Activated CD8-positive, alpha-beta memory T cell treated with anti-CD3 and anti-CD28 coated beads for 48 hours (primary cell): ENCODE data around the gene CNTN5.

Experiments used
- DNase-seq, 3 experiments: peaks; one replicate each; pipeline ENCODE4 v3.0.0-alpha.2; 2020; ENCODE audit warnings: low read depth in 2 of 3, low spot score in 2 of 3

CNTN5 gene

GRCh38 chr11:100296051-100296679, 1275.4 kb downstream of the CNTN5 start:
- DNase-seq: no peak

DNA sequence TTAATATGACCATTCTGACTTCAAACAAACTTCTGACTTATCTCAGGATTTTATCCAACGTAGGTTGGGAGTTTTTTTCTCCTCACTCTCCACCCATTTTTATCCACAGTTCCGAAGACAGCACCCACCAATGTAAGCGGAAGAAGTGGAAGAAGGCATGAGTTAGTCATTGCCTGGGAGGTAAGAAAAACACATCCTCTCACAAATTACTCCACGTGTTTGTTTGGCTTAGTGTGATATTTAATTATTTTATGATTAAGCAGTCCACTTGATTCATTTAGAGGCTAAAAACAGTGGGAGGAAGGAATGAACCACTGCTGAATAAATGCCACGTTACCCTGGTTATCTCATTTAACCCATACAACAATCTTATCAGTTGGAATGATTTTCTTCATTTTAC, 1276.8 kb downstream of the CNTN5 start:
- DNase-seq: no peak

- DNase-seq: no peak
Observed at GRCh38 chr11:100302824-100303223, 1282.1 kb downstream of the CNTN5 start.

DNA sequence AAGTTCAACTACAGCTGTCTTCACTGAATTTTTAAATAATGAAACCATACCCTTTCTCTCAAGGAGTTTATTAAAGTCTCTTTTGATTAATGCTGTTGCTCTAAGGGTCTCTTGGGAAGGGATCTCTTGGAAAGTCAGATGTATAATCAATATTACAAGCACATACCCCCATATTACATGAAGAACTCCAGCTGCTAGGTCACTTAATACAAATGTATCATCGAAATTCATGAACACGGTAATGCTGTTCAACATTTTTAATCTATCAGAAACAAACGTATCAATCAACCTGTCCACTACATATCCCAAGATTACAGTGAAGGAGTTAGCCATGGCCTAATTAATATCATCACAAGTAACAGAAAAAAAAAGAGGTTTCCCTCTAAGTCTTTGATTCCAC, 1283.1 kb downstream of the CNTN5 start:
- DNase-seq: no peak

- no peak for DNase-seq
Observed at GRCh38 chr11:100308202-100308601, 1287.5 kb downstream of the CNTN5 start.

GRCh38 chr11:100315946-100316345, 1295.2 kb downstream of the CNTN5 start:
- DNase-seq: no peak

- DNase-seq: no peak
Observed at GRCh38 chr11:100316952-100317351, 1296.2 kb downstream of the CNTN5 start.

- DNase-seq: no peak
Observed at GRCh38 chr11:100319691-100320090, 1298.9 kb downstream of the CNTN5 start.

GRCh38 chr11:100328626-100329340, 1308.0 kb downstream of the CNTN5 start:
- DNase-seq: no peak

GRCh38 chr11:100329352-100329751, 1308.6 kb downstream of the CNTN5 start:
- no peak for DNase-seq

- no peak for DNase-seq
Observed at GRCh38 chr11:100336873-100337272, 1316.1 kb downstream of the CNTN5 start.

DNA sequence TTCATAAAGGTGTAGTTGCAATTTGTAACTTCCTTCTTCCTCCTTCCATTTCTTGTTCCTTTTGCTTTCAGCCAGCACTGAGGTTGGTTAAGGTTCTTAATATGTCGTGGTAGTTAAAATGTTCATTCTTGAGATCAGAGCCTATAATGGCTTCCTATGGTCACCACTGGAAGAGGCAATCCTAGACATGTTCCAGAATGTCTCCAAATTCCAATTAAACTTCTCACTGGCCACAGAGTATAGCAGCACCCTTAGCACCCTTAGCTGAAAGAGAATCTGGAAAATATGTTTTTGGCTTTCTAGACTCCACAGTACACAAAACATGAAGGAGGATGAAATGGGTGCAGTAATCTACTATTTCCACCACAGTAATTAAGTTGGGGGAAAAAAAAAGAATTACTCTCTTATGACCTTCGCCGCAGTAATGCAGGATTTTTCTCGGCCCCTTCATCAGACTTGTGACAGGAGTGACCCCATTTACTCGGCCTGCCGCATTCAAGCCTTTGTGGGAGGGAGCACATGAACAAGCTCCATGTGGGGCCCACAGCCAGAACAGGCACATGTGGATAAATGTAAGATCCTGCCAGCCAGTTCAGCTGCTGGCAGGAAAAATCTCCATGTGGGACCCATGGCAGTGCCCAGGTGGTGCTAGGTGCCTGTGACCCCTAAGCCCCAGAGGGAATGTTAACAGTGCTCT, 1317.5 kb downstream of the CNTN5 start:
- no peak for DNase-seq

DNA sequence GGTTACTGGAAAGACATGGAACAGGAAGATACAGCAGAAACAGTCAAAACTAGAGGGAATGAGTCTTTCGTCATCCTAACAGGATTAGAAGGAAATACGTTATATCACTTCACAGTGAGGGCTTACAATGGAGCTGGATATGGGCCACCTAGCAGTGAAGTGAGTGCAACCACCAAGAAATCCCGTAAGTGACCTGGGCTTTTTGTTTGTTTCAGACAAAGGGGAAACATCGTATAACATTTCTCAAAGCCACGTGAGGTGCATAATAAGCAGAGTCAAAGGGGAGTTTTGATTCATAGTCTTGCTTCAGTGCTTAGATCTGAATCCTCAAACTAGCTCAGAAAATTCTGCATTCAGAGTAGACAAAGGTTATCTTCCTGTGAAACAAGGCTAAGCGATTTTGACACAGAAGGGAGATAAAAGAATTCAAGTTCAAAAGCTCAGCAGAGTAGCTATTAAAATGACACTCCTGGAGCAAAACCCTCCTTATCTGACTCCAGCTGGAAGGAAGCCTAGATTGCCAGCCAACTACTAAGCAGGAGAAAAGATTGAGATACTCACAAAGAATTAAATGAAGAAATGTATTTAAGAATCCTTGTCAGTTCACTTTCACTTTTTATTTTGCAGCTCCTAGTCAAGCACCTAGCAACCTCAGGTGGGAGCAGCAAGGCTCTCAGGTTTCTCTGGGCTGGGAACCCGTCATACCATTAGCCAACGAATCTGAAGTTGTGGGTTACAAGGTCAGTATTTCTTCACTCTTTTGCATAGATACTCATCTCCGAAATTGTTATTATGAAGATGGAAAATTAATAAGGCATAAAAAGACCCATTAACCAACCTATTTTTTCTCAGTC, 1319.9 kb downstream of the CNTN5 start:
- DNase-seq: no peak

DNA sequence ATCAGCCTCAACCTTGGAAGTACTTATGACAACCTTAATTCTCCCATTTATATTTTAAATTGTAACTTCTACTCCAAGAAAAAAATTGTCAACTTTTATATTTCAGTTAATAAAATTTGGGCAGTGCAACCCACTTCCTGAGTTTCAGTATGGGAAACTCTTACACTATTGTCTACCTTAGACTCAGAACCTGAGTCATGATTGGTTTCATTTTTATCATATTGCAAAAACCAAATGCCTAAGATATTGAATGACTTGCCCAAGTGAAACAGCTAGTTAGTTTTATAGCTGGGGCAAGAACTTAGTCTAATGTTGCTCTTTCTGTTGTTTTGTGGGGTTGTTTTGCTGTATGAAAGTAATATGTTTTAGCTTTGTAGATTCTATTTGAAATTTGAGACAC, 1332.3 kb downstream of the CNTN5 start:
- DNase-seq: no peak

DNA sequence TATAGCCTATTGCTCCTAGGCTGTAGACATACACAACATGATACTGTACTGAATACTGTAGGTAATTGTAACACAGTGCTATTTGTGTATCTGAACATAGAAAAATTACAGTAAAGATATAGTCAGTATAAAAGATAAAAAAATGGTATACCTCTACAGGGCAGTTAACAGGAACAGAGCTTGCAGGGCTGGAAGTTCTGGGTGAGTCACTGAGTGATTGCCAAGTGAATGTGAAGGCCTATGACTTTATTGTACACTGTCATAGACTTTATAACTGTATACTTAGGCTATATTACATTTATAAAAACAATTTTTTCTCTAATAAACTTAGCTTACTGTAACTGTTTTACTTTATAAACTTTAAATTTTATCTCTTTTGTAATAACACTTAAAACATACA, 1334.0 kb downstream of the CNTN5 start:
- no peak for DNase-seq

- DNase-seq: no peak
Observed at GRCh38 chr11:100356035-100356434, 1335.3 kb downstream of the CNTN5 start.

DNA sequence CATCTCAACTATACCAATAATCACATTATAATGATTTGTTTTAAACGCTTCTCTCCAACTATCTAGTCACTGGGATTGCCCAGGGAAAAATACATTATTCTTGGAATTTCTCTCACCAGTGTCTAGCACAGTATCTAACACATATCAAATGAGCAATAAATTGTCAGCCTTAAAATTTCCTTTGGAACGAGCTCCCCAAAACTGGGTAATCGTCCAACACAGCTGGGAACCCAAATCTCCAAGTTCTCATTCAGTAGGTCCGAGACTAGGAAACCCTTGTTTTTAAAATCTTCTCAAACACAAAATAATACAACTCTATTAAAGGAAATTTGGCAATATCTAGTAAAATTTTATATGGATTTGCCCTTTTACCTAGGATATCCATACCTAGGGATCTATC, 1338.5 kb downstream of the CNTN5 start:
- DNase-seq: no peak

DNA sequence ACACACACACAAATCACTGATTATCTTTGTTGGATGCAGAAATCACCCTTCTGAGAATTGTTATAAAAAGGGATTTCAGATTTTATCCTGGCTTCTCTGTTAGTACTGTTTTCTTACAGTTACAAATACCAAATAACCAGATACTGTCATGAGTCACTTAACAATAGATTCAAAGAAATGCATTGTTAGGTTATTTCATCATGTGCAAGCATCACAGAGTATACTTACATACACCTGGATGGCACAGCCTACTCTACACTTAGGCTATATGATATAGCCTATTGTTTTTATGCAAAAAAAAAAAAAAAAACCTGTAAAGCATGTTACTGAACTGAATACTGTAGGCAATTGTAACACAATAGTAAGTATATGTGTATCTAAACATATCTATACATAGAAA, 1347.1 kb downstream of the CNTN5 start:
- no peak for DNase-seq

GRCh38 chr11:100383357-100383865, 1362.7 kb downstream of the CNTN5 start:
- DNase-seq: no peak

DNA sequence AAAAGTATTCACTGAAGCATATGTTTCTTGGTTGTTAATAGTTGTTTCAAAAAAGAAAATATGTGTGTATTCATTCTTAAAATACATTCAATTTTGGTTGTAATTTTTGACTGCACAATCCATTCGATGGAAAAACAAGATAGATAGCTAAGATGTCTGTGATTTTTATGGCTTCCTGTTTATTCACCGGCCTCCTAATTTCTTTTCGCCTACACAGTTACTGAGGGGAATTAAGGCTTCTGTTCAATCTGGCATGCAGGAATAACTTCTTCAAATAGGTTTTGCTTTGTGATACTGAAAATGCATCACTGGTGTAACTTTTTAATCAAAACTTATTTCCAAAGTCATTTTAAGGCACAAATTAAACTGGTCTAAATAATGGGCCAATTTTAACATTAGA, 1375.5 kb downstream of the CNTN5 start:
- no peak for DNase-seq

DNA sequence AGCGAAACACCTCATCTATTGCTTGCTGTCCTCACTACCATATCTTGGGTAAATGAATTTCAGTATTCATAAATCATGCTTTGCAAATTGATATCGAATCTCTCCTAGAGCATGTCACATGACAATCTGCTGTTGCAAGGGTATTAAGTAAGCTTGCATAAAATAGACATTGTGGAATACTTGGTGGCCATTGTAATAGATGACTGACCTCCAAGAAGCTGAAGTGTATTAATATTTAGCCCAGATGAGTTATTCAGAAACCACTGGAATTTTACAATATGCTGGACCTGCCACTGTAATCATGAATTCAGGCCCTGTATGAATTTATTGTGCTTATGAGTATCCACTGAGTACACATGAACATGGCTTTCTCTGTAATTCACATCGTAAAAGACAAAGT, 1376.7 kb downstream of the CNTN5 start:
- no peak for DNase-seq
